ENCODE measurements around the gene RELCH.

RELCH gene

DNA sequence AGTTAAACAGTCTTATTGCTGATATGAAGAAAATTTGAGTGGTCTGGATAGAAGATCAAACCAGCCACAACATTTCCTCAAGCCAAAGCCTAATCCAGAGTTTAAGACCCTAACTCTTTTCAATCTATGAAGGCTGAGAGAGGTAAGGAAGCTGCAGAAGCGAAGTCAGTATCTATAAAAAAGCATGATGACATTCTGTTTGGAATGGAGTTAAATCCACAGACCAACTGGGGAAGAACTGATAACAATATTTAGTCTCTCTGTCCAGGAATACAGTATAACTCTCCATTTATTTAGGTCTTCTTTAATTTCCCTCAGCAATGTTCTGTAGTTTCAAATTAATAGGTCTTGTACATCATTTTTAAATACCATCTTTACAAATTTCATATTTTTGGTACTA, 16.2 kb upstream of the RELCH start:
- H3K36me3 ChIP-seq (ENCODE audit: control insufficient read depth, insufficient read depth, low read length), result no peaks in the 10 kb centered on the region
- no peak overlapping the region for H3K4me3 ChIP-seq (ENCODE audit: low read depth, low read length)
- no peaks in the 10 kb centered on the region for H3K9me3 ChIP-seq (ENCODE audit: control insufficient read depth, insufficient read depth, low read length)
- H3K4me1 ChIP-seq (ENCODE audit: control insufficient read depth, insufficient read depth, low read length), result no peaks in the 10 kb centered on the region
- H3K27me3 ChIP-seq (ENCODE audit: control insufficient read depth, insufficient read depth, low read length), result no peaks in the 10 kb centered on the region
- no peak overlapping the region for H3K9ac ChIP-seq (ENCODE audit: low read depth, low read length)

GRCh38 chr18:62172298-62172697, 14.8 kb upstream of the RELCH start:
- Histone ChIP-seq H3K4me1 (ENCODE audit: control insufficient read depth, insufficient read depth, low read length) (no peaks in the 10 kb centered on the region), H3K27me3 (ENCODE audit: control insufficient read depth, insufficient read depth, low read length) (no peaks in the 10 kb centered on the region), H3K9me3 (ENCODE audit: control insufficient read depth, insufficient read depth, low read length) (no peaks in the 10 kb centered on the region), H3K9ac (ENCODE audit: low read depth, low read length) (no peak overlapping the region), H3K36me3 (ENCODE audit: control insufficient read depth, insufficient read depth, low read length) (no peaks in the 10 kb centered on the region), H3K4me3 (ENCODE audit: low read depth, low read length) (no peak overlapping the region)

DNA sequence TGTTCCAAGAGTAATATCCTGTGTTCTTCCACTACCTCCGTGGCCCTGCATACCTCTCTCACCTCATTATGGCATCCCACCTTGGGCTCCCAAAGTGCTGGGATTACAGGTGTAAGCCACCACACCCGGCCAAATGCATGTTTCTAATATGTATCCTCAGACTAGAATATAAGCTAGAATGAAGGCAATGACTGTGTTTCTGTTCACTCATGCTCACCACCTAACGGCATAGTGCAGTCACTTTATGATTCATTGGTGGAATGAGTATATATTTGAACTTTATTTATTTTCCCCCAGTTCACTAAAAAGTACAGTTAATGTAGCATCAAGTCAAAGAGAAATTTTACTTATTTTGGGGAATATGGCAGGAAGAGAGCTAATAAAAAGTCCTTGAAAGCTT, 11.5 kb upstream of the RELCH start:
- Histone ChIP-seq H3K27me3 (ENCODE audit: control insufficient read depth, insufficient read depth, low read length) (no peaks in the 10 kb centered on the region), H3K36me3 (ENCODE audit: control insufficient read depth, insufficient read depth, low read length) (no peaks in the 10 kb centered on the region), H3K9ac (ENCODE audit: low read depth, low read length) (no peak overlapping the region), H3K4me1 (ENCODE audit: control insufficient read depth, insufficient read depth, low read length) (no peaks in the 10 kb centered on the region), H3K9me3 (ENCODE audit: control insufficient read depth, insufficient read depth, low read length) (no peaks in the 10 kb centered on the region), H3K4me3 (ENCODE audit: low read depth, low read length) (no peak overlapping the region)

DNA sequence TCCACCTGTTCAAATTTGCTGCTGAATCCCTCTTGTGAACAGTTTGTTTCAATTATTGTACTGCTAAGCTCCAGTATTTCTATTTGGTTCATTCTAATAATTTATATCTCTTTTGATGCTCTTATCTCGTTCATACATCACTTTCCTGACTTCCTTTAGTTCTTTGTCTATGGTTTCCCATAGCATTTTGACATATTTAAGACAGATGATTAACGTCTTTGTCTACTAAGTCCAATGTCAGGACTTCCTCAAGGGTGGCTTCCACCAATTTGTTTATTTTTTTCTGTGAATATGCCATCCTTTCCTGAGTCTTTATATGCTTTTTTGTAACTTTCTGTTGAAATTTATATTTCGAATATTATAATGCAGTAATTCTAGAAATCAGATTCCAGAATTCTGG, 9.8 kb upstream of the RELCH start:
- Histone ChIP-seq H3K27me3 (ENCODE audit: control insufficient read depth, insufficient read depth, low read length) (no peaks in the 10 kb centered on the region), H3K4me1 (ENCODE audit: control insufficient read depth, insufficient read depth, low read length) (no peaks in the 10 kb centered on the region), H3K4me3 (ENCODE audit: low read depth, low read length) (no peak overlapping the region), H3K9me3 (ENCODE audit: control insufficient read depth, insufficient read depth, low read length) (no peaks in the 10 kb centered on the region), H3K9ac (ENCODE audit: low read depth, low read length) (no peak overlapping the region), H3K36me3 (ENCODE audit: control insufficient read depth, insufficient read depth, low read length) (no peaks in the 10 kb centered on the region)

DNA sequence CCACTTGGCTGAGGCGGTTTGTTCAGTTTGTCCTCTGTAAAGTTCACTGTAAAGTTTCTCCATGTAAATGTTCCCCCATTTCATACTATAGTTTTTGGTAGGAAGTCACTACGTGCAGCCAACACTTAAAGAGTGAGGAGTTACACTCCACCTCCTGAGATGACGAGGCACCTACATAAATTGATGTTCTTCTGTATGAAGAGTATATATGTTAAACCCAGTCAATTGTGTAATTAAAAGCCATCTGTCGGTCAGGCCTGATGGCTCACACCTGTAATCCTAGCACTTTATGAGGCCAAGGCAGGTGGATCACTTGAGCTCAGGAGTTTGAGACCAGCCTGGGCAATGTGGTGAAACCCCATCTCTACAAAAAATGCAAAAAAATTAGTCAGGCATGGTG, 7.8 kb upstream of the RELCH start:
- no peaks in the 10 kb centered on the region for H3K27me3 ChIP-seq (ENCODE audit: control insufficient read depth, insufficient read depth, low read length)
- no peaks in the 10 kb centered on the region for H3K9me3 ChIP-seq (ENCODE audit: control insufficient read depth, insufficient read depth, low read length)
- no peak overlapping the region for H3K4me3 ChIP-seq (ENCODE audit: low read depth, low read length)

GRCh38 chr18:62182220-62182619, 4.8 kb upstream of the RELCH start:
- Histone ChIP-seq H3K9ac (ENCODE audit: low read depth, low read length) (no peak overlapping the region), H3K4me3 (ENCODE audit: low read depth, low read length) (no peak overlapping the region), H3K4me1 (ENCODE audit: control insufficient read depth, insufficient read depth, low read length) (no peaks in the 10 kb centered on the region)

More for the DNA sequence above, 7.8 kb upstream of the RELCH start:
- peak overlapping the region; percentile 16 for H3K9ac ChIP-seq (ENCODE audit: low read depth, low read length)
- no peaks in the 10 kb centered on the region for H3K4me1 ChIP-seq (ENCODE audit: control insufficient read depth, insufficient read depth, low read length)
- no peaks in the 10 kb centered on the region for H3K36me3 ChIP-seq (ENCODE audit: control insufficient read depth, insufficient read depth, low read length)

GRCh38 chr18:62183578-62184195, 3.4 kb upstream of the RELCH start:
- H3K9me3 ChIP-seq (ENCODE audit: control insufficient read depth, insufficient read depth, low read length), result no peaks in the 10 kb centered on the region
- H3K36me3 ChIP-seq (ENCODE audit: control insufficient read depth, insufficient read depth, low read length), result no peaks in the 10 kb centered on the region
- no peak overlapping the region for H3K4me3 ChIP-seq (ENCODE audit: low read depth, low read length)
- no peak overlapping the region for H3K9ac ChIP-seq (ENCODE audit: low read depth, low read length)
- no peaks in the 10 kb centered on the region for H3K4me1 ChIP-seq (ENCODE audit: control insufficient read depth, insufficient read depth, low read length)
- no peaks in the 10 kb centered on the region for H3K27me3 ChIP-seq (ENCODE audit: control insufficient read depth, insufficient read depth, low read length)

More at GRCh38 chr18:62182220-62182619, 4.8 kb upstream of the RELCH start:
- Histone ChIP-seq H3K27me3 (ENCODE audit: control insufficient read depth, insufficient read depth, low read length) (no peaks in the 10 kb centered on the region), H3K36me3 (ENCODE audit: control insufficient read depth, insufficient read depth, low read length) (no peaks in the 10 kb centered on the region), H3K9me3 (ENCODE audit: control insufficient read depth, insufficient read depth, low read length) (no peaks in the 10 kb centered on the region)

GRCh38 chr18:62186499-62186773, 619 bp upstream of the RELCH start:
- H3K9ac ChIP-seq (ENCODE audit: low read depth, low read length), result peak overlapping the region; percentile 61
- no peaks in the 10 kb centered on the region for H3K4me1 ChIP-seq (ENCODE audit: control insufficient read depth, insufficient read depth, low read length)
- H3K9me3 ChIP-seq (ENCODE audit: control insufficient read depth, insufficient read depth, low read length), result no peaks in the 10 kb centered on the region
- H3K4me3 ChIP-seq (ENCODE audit: low read depth, low read length), result peak overlapping the region; percentile 89
- H3K36me3 ChIP-seq (ENCODE audit: control insufficient read depth, insufficient read depth, low read length), result no peaks in the 10 kb centered on the region
- no peaks in the 10 kb centered on the region for H3K27me3 ChIP-seq (ENCODE audit: control insufficient read depth, insufficient read depth, low read length)

DNA sequence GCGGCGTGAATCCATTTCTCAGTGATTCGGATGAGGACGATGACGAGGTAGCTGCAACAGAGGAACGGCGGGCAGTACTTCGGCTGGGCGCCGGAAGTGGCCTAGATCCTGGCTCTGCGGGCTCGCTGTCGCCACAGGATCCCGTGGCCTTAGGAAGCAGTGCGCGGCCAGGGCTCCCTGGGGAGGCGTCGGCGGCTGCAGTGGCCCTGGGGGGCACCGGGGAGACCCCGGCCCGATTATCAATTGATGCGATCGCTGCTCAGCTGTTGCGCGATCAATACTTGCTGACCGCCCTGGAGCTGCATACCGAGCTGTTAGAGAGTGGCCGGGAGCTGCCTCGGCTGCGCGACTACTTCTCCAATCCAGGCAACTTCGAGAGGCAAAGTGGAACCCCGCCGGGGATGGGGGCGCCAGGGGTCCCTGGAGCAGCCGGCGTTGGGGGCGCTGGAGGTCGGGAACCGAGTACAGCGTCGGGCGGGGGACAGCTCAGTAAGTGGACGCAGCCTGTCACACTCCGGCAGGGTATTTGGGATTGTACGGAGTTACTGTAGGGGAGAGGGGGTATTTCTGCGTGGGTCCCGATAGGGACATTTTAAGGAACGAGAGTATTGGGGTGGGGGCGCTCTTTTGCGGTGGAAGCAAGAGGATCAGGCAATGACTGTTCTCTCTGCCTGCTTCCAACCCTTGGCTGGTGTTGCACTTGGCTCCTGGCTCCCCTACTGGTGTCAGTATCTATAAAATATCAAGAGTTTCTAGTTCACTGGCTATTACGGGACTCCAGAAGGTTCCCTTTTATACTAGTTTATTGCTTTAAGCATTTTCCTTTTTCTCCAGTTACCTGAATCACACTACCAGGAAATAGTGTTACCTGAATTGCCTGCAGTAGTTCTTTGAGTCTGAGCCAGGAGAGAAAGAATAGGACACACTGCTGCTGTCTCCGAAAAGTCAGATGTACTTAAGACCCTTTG, 772 bp downstream of the RELCH start:
- Histone ChIP-seq H3K9ac (ENCODE audit: low read depth, low read length) (peak overlapping the region; percentile 89), H3K4me1 (ENCODE audit: control insufficient read depth, insufficient read depth, low read length) (no peaks in the 10 kb centered on the region), H3K9me3 (ENCODE audit: control insufficient read depth, insufficient read depth, low read length) (no peaks in the 10 kb centered on the region), H3K36me3 (ENCODE audit: control insufficient read depth, insufficient read depth, low read length) (no peaks in the 10 kb centered on the region), H3K4me3 (ENCODE audit: low read depth, low read length) (peak overlapping the region; percentile 98), H3K27me3 (ENCODE audit: control insufficient read depth, insufficient read depth, low read length) (no peaks in the 10 kb centered on the region)

- Histone ChIP-seq H3K9me3 (ENCODE audit: control insufficient read depth, insufficient read depth, low read length) (no peaks in the 10 kb centered on the region), H3K4me1 (ENCODE audit: control insufficient read depth, insufficient read depth, low read length) (no peaks in the 10 kb centered on the region), H3K4me3 (ENCODE audit: low read depth, low read length) (peak overlapping the region; percentile 98), H3K9ac (ENCODE audit: low read depth, low read length) (no peak overlapping the region), H3K27me3 (ENCODE audit: control insufficient read depth, insufficient read depth, low read length) (no peaks in the 10 kb centered on the region), H3K36me3 (ENCODE audit: control insufficient read depth, insufficient read depth, low read length) (no peaks in the 10 kb centered on the region)
These were observed 2.2 kb downstream of the RELCH start for GRCh38 chr18:62189208-62189607.

DNA sequence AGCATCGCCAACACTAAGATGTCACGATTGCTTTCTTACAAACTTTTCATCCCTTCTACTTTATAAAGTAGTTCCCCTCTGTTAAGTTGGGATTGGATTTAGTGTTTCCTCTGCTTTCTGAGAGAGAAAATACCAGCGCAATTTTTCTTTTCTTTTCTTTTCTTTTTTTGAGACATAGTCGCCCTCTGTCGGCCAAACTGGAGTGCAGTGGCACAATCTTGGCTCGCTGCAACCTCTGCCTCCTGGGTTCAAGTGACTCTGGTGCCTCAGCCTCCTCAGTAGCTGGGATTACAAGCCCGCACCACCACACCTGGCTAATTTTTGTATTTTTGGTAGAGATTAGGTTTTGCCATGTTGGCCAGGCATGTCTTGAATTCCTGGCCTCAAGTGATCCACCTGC, 9.0 kb downstream of the RELCH start:
- no peak overlapping the region for H3K4me3 ChIP-seq (ENCODE audit: low read depth, low read length)

GRCh38 chr18:62196980-62197379, 9.9 kb downstream of the RELCH start:
- Histone ChIP-seq H3K9me3 (ENCODE audit: control insufficient read depth, insufficient read depth, low read length) (no peaks in the 10 kb centered on the region), H3K27me3 (ENCODE audit: control insufficient read depth, insufficient read depth, low read length) (no peaks in the 10 kb centered on the region), H3K36me3 (ENCODE audit: control insufficient read depth, insufficient read depth, low read length) (no peaks in the 10 kb centered on the region), H3K4me1 (ENCODE audit: control insufficient read depth, insufficient read depth, low read length) (no peaks in the 10 kb centered on the region), H3K9ac (ENCODE audit: low read depth, low read length) (no peak overlapping the region), H3K4me3 (ENCODE audit: low read depth, low read length) (no peak overlapping the region)

More for the DNA sequence above, 9.0 kb downstream of the RELCH start:
- H3K9me3 ChIP-seq (ENCODE audit: control insufficient read depth, insufficient read depth, low read length), result no peaks in the 10 kb centered on the region
- no peaks in the 10 kb centered on the region for H3K36me3 ChIP-seq (ENCODE audit: control insufficient read depth, insufficient read depth, low read length)
- H3K27me3 ChIP-seq (ENCODE audit: control insufficient read depth, insufficient read depth, low read length), result no peaks in the 10 kb centered on the region
- no peaks in the 10 kb centered on the region for H3K4me1 ChIP-seq (ENCODE audit: control insufficient read depth, insufficient read depth, low read length)
- H3K9ac ChIP-seq (ENCODE audit: low read depth, low read length), result no peak overlapping the region
